K562 (cell line): ENCODE data around the gene SMG6. TPM values are rescaled to one million over a fixed set of nuclear protein-coding genes. Genes with fewer than 3 reads are reported as not detected.

Experiments used
- ATAC-seq: fragments of 200-7000 bp; cut with Tn5 transposase; 3 replicates; pipeline ENCODE4 v1.9.1; 2020; ENCODE audit warnings: moderate library complexity
- BruUV-seq: library from RNA; stranded (reverse); fragments of 400-500 nt; replicated peaks from 2 replicates; lab custom pipeline; 2021; lab: Mats Ljungman, UMichigan
- CTCF ChIA-PET: fragments of 300-600 bp; formaldehyde crosslinking; extraction: SDS; loops from one replicate; lab custom pipeline; 2021; ENCODE audit warnings: low intra/inter-chr PET ratio; lab: Yijun Ruan, JAX
- POLR2A ChIA-PET: fragments of 300-600, 350-650 bp; sonication (Branson Sonifier 250); formaldehyde crosslinking; extraction: SDS; loops from one replicate; lab custom pipeline; 2021; ENCODE audit warnings: antibody characterized with exemption, inconsistent platforms; lab: Yijun Ruan, JAX
- DNase-seq, 4 experiments: peaks; one replicate each; pipeline versions ENCODE4 v3.0.0 to v3.0.0-alpha.2; 2011 to 2018; ENCODE audit warnings: low spot score in 3 of 4, mixed read lengths in 3 of 4; ENCODE audit errors: extremely low read depth in 1 of 4
- FAIRE-seq: peaks from 2 replicates; lab custom pipeline; 2011; peaks lifted over from hg19 to GRCh38; lab: Jason Lieb, UNC
- H2AFZ ChIP-seq: 2 replicates; pipeline ENCODE4 v1.6.0; 2011; ENCODE audit warnings: low read depth, low read length, control low read depth, inconsistent platforms
- H3K27ac ChIP-seq: fragments of 200-600 bp; 3 replicates; pipeline ENCODE4 v1.8.0; 2011; ENCODE audit warnings: low read depth, mild to moderate bottlenecking, control low read depth, inconsistent platforms, low read length, moderate library complexity, mixed read lengths; ENCODE audit errors: extremely low read depth
- H3K27me3 ChIP-seq, 2 experiments: fragments of 300-600 bp in 1 of 2; 2 replicates in 1 of 2; 3 replicates in 1 of 2; pipeline versions ENCODE4 v1.6.0 to v1.8.0; 2011; ENCODE audit warnings: inconsistent platforms in 2 of 2, low read length in 2 of 2, mild to moderate bottlenecking in 1 of 2, mixed read lengths in 1 of 2, moderate library complexity in 1 of 2; ENCODE audit not compliant: control insufficient read depth in 2 of 2, insufficient read depth in 2 of 2
- H3K36me3 ChIP-seq: fragments of 300-600 bp; 3 replicates; pipeline ENCODE4 v1.8.0; 2011; ENCODE audit warnings: mild to moderate bottlenecking, low read length, inconsistent platforms; ENCODE audit not compliant: control insufficient read depth, insufficient read depth
- H3K4me1 ChIP-seq, 2 experiments: fragments of 200-600 bp in 1 of 2; replicated peaks in 1 of 2; 2 replicates in 1 of 2; 3 replicates in 1 of 2; pipeline versions ENCODE4 v1.5.1 to v1.8.0; 2011; ENCODE audit warnings: inconsistent platforms in 2 of 2, low read length in 2 of 2, mild to moderate bottlenecking in 1 of 2, mixed read lengths in 1 of 2, moderate library complexity in 1 of 2; ENCODE audit not compliant: control insufficient read depth in 2 of 2, insufficient read depth in 2 of 2
- H3K4me2 ChIP-seq: 2 replicates; pipeline ENCODE4 v1.6.1; 2011; ENCODE audit warnings: low read length, control low read depth, inconsistent platforms, mixed read lengths; ENCODE audit not compliant: insufficient read depth
- H3K4me3 ChIP-seq: fragments of 200-600 bp; sonication (generic), shearing (Covaris generic); 2 replicates; pipeline ENCODE4 v1.5.1; 2016; ENCODE audit warnings: control low read depth, inconsistent platforms
- H3K79me2 ChIP-seq: fragments of 200-600 bp; 3 replicates; pipeline ENCODE4 v1.8.0; 2011; ENCODE audit warnings: low read length, inconsistent platforms; ENCODE audit not compliant: control insufficient read depth, insufficient read depth
- H3K9ac ChIP-seq, 2 experiments: 2 replicates each; pipeline versions ENCODE4 v1.6.0 to v1.6.1; 2011; ENCODE audit warnings: low read depth in 2 of 2, low read length in 2 of 2, control low read depth in 1 of 2, inconsistent platforms in 1 of 2, mild to moderate bottlenecking in 1 of 2, mixed read lengths in 1 of 2; ENCODE audit not compliant: insufficient read depth in 1 of 2
- H3K9me1 ChIP-seq: one replicate; pipeline ENCODE4 v1.6.0; 2011; ENCODE audit warnings: inconsistent platforms, mild to moderate bottlenecking, low read length, moderate library complexity; ENCODE audit not compliant: control insufficient read depth, insufficient read depth
- H3K9me3 ChIP-seq: replicated peaks from 2 replicates; pipeline ENCODE4 v1.5.1; 2011; ENCODE audit warnings: low read depth, low read length, inconsistent platforms; ENCODE audit not compliant: control insufficient read depth, insufficient read depth
- H4K20me1 ChIP-seq: replicated peaks from 2 replicates; pipeline ENCODE4 v1.6.1; 2011; ENCODE audit warnings: low read length, inconsistent platforms, mixed read lengths; ENCODE audit not compliant: control insufficient read depth, insufficient read depth
- FOXA1 ChIP-seq: fragments of 450-650 bp; IDR thresholded peaks from 2 replicates; pipeline ENCODE4 v1.6.1; 2016; ENCODE audit warnings: mild to moderate bottlenecking, borderline replicate concordance
- FOXK1 ChIP-seq: sonication (generic); formaldehyde crosslinking; IDR thresholded peaks from 2 replicates; pipeline ENCODE4 v1.8.0; 2022; ENCODE audit warnings: missing genetic modification reagents, mild to moderate bottlenecking, borderline replicate concordance
- KAT8 ChIP-seq: fragments of 450-650 bp; IDR thresholded peaks from 2 replicates; pipeline ENCODE4 v1.6.1; 2016; ENCODE audit warnings: low read depth, mild to moderate bottlenecking
- ZNF79 ChIP-seq: fragments of 250-450 bp; sonication (Bioruptor Pico); IDR thresholded peaks from 2 replicates; pipeline ENCODE4 v1.4.0; 2020; ENCODE audit warnings: low read depth, mild to moderate bottlenecking, moderate library complexity
- WGBS: fragments of 100-300 bp; shearing (Covaris generic); methylation state at CpG from one replicate; pipeline ENCODE4 v1.1.6; 2016; ENCODE audit warnings: low coverage, mixed read lengths; ENCODE audit not compliant: insufficient coverage; ENCODE audit errors: missing lambda C conversion rate; 5-methylcytosine and 5-hydroxymethylcytosine counted together
- in situ Hi-C: fragments of 300-500 bp; cut with MboI; formaldehyde crosslinking; loops from 4 replicates; pipeline ENCODE4 v1.15.0; 2018; ENCODE audit warnings: inconsistent platforms, mixed read lengths
- intact Hi-C: fragments of 100-400 bp; cut with micrococcal nuclease; formaldehyde crosslinking; loops from 2 replicates; pipeline ENCODE4 v1.14.2; 2022
- polyA plus RNA-seq, 8 experiments: library from polyadenylated mRNA; depleted of rRNA in 4 of 8; stranded (reverse) in 5 of 8; unstranded in 3 of 8; fragments of >200 nt; fragmentation: Nextera tagmentation in 2 of 8; fragmentation: Illumina TruSeq in 1 of 8; extraction: Ambion mirVana in 2 of 8; extraction: Trizol in 1 of 8; gene quantifications; 2 replicates each; pipeline versions ENCODE4 v1.2.1 to v1.2.3, GENCODE V29; 2011 to 2014; ENCODE audit warnings: inconsistent platforms in 1 of 8, missing spikeins in 1 of 8
- total RNA-seq, 7 experiments: library from RNA; depleted of rRNA in 6 of 7; stranded (reverse); fragments of >200 nt in 6 of 7; fragmentation: Illumina TruSeq in 2 of 7; extraction: Trizol in 2 of 7; gene quantifications; 2 replicates each; pipeline versions ENCODE4 v1.2.1 to v1.2.3, GENCODE V29; 2011 to 2021; ENCODE audit warnings: low replicate concordance in 1 of 7
- TF ChIP-seq, protein P1 (sequence below): fragments of 250-450 bp; sonication (Bioruptor Pico); IDR thresholded peaks from 2 replicates; pipeline ENCODE4 v1.8.0; 2022; ENCODE audit warnings: inconsistent platforms, mild to moderate bottlenecking, moderate library complexity, borderline replicate concordance

The SMG6 gene
- total and polyA plus RNA-seq, 9 of the 15 experiments (the other 6 are each of a cell fraction or from before 2014, with no cell fraction given): 0.44 to 13.9 (median 6.0) TPM

DNA sequence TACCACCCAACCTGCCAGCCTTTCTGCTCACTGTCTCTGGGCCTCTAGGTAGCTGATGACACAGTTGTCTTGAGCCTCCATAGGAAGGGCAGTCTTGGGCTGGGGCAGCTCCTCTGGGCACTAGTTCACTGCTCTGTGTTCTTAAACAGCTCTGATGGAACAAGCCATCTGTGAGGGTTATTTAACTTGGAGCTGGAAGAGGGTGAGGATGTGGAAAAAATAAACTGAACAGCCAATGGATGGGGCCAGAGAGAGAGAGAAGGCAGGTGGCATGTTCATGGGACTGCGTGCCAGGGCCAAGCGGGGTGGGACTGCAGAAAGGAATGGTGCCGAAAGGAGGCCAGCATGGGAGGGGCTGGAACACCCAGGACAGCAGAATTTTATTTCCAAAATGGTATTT is 196.1 kb downstream of the SMG6 start:
- BruUV-seq: no TSS peak
- in situ Hi-C loops: no loop called here
- no peak for DNase-seq
- Histone ChIP-seq H3K79me2 (no peaks in the 10 kb centered on the region), H3K4me3 (no peak overlapping the region), H2AFZ (no peak overlapping the region), H3K36me3 (no peaks in the 10 kb centered on the region), H3K4me1 (no peaks in the 10 kb centered on the region), H3K9me3 (no peaks in the 10 kb centered on the region), H3K27me3 (no peaks in the 10 kb centered on the region), H3K9me1 (no peaks in the 10 kb centered on the region), H3K27ac (no peak overlapping the region), H3K9ac (no peak overlapping the region; a peak in 1 of 4 replicates)
- no peak for ATAC-seq
- ChIA-PET POLR2A (interaction anchor here (1.3 kb wide), 1 partner anchor 23 kb away, joined by 3 read pairs; no protein-coding TSS in a partner anchor), CTCF (no interaction called here)
- intact Hi-C loops: no loop called here
- WGBS: 100% methylated on average over 3 of the region's 3 CpGs
- FAIRE-seq: no peak
- TF ChIP-seq, protein P1, sequence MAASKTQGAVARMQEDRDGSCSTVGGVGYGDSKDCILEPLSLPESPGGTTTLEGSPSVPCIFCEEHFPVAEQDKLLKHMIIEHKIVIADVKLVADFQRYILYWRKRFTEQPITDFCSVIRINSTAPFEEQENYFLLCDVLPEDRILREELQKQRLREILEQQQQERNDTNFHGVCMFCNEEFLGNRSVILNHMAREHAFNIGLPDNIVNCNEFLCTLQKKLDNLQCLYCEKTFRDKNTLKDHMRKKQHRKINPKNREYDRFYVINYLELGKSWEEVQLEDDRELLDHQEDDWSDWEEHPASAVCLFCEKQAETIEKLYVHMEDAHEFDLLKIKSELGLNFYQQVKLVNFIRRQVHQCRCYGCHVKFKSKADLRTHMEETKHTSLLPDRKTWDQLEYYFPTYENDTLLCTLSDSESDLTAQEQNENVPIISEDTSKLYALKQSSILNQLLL (CRISPR knock-in tag): no peak
- TF ChIP-seq ZNF79 (CRISPR knock-in tag): no peak
- TF ChIP-seq, all 486 proteins: peak for 0
- Histone ChIP-seq H3K4me2 (no peak overlapping the region), H4K20me1 (no peaks in the 10 kb centered on the region)

GRCh38 chr17:2107050-2107449 is 196.5 kb downstream of the SMG6 start:
- no peak overlapping the region for H3K4me2 ChIP-seq
- no peak overlapping the region for H3K27ac ChIP-seq
- in situ Hi-C loops: no loop called here
- no peaks in the 10 kb centered on the region for H3K79me2 ChIP-seq
- no peak for ATAC-seq
- whole genome bisulfite sequencing: 78% methylated on average over 1 of the region's 2 CpGs
- intact Hi-C loops: no loop called here
- no peaks in the 10 kb centered on the region for H3K4me1 ChIP-seq
- TF ChIP-seq FOXK1 (CRISPR knock-in tag): no peak
- no peak for TF ChIP-seq KAT8
- TF ChIP-seq FOXA1: no peak
- H2AFZ ChIP-seq: no peak overlapping the region
- H3K9ac ChIP-seq: no peak overlapping the region
- H3K27me3 ChIP-seq: no peaks in the 10 kb centered on the region
- POLR2A ChIA-PET: interaction anchor here (1.3 kb wide), 1 partner anchor 24 kb away, joined by 3 read pairs; no protein-coding TSS in a partner anchor
- no peaks in the 10 kb centered on the region for H3K9me3 ChIP-seq
- no peak for DNase-seq
- BruUV-seq: no TSS peak
- no peak for FAIRE-seq
- no peak overlapping the region for H3K4me3 ChIP-seq
- CTCF ChIA-PET: no interaction called here
- no peaks in the 10 kb centered on the region for H3K9me1 ChIP-seq
- no peaks in the 10 kb centered on the region for H4K20me1 ChIP-seq
- no peaks in the 10 kb centered on the region for H3K36me3 ChIP-seq
